Natural killer cell (primary cell): ENCODE measurements around the gene LETM1. TPM values are rescaled to one million over a fixed set of nuclear protein-coding genes. Genes with fewer than 3 reads are reported as not detected.

Experiments
- ATAC-seq, 3 donors: fragments of 150-1000 bp in 2 of 3; fragments of 200-7000 bp in 1 of 3; cut with Tn5 transposase; 1 replicate in 1 of 3; 2 replicates in 2 of 3; pipeline ENCODE4 v1.10.0; 2021; ENCODE audit warnings: mild to moderate bottlenecking in 2 of 3, moderate library complexity in 2 of 3
- DNase-seq, 2 donors: peaks; one replicate each; pipeline versions ENCODE4 v3.0.0 to v3.0.0-alpha.2; 2013 to 2021; ENCODE audit warnings: mixed read lengths in 1 of 2
- H3K27ac ChIP-seq: one replicate; pipeline ENCODE4 v1.5.1; 2013; ENCODE audit warnings: mild to moderate bottlenecking, low read length
- H3K27me3 ChIP-seq: one replicate; pipeline ENCODE4 v1.6.1; 2013; ENCODE audit warnings: low read length; ENCODE audit not compliant: control insufficient read depth, insufficient read depth
- H3K36me3 ChIP-seq: one replicate; pipeline ENCODE4 v1.6.1; 2013; ENCODE audit warnings: low read length; ENCODE audit not compliant: control insufficient read depth, insufficient read depth
- H3K4me1 ChIP-seq: one replicate; pipeline ENCODE4 v1.6.1; 2013; ENCODE audit warnings: low read length; ENCODE audit not compliant: control insufficient read depth, insufficient read depth
- H3K4me3 ChIP-seq: one replicate; pipeline ENCODE4 v1.5.1; 2013; ENCODE audit warnings: low read length
- H3K9me3 ChIP-seq: one replicate; pipeline ENCODE4 v1.6.1; 2013; ENCODE audit warnings: low read length; ENCODE audit not compliant: control insufficient read depth, insufficient read depth
- H3K27ac Mint-ChIP-seq, 2 donors: one replicate each; pipeline ENCODE4 v1.8.0; 2022; ENCODE audit warnings: mild to moderate bottlenecking in 2 of 2, mixed read lengths in 2 of 2, moderate library complexity in 1 of 2
- H3K27me3 Mint-ChIP-seq, 2 donors: one replicate each; pipeline ENCODE4 v1.8.0; 2022; ENCODE audit warnings: low read depth in 2 of 2, mixed read lengths in 2 of 2
- H3K36me3 Mint-ChIP-seq: one replicate; pipeline ENCODE4 v1.8.0; 2022; ENCODE audit warnings: mixed read lengths
- H3K4me1 Mint-ChIP-seq, 2 donors: one replicate each; pipeline ENCODE4 v1.8.0; 2022; ENCODE audit warnings: mixed read lengths in 2 of 2
- H3K4me3 Mint-ChIP-seq: one replicate; pipeline ENCODE4 v1.8.0; 2022; ENCODE audit warnings: mild to moderate bottlenecking, moderate library complexity, mixed read lengths
- H3K9me3 Mint-ChIP-seq, 2 donors: one replicate each; pipeline ENCODE4 v1.8.0; 2022; ENCODE audit warnings: mixed read lengths in 2 of 2
- WGBS: methylation state at CpG from one replicate; pipeline ENCODE4 v1.1.7; 2013; ENCODE audit warnings: missing lambda C conversion rate; ENCODE audit not compliant: insufficient coverage; 5-methylcytosine and 5-hydroxymethylcytosine counted together
- intact Hi-C: fragments of 100-400 bp; cut with micrococcal nuclease; formaldehyde crosslinking; loops from one replicate; pipeline ENCODE4 v1.14.2; 2022
- total RNA-seq, 4 donors: library from RNA; stranded (reverse); fragments of 120-200 nt in 1 of 4; gene quantifications; one replicate each; pipeline versions ENCODE4 v1.2.3 to v1.2.4, GENCODE V29; 2013 to 2022
- TF ChIP-seq, protein P1 (sequence below): fragments of 200-600 bp; IDR thresholded peaks from one replicate; pipeline ENCODE4 v1.8.0; 2022; ENCODE audit warnings: antibody characterized with exemption

The LETM1 gene
- total RNA-seq, 3 donors from 2014 or later (not counting 1 experiment from before 2014, with no cell fraction given): 40.4 to 56.5 (median 55.7) TPM

DNA sequence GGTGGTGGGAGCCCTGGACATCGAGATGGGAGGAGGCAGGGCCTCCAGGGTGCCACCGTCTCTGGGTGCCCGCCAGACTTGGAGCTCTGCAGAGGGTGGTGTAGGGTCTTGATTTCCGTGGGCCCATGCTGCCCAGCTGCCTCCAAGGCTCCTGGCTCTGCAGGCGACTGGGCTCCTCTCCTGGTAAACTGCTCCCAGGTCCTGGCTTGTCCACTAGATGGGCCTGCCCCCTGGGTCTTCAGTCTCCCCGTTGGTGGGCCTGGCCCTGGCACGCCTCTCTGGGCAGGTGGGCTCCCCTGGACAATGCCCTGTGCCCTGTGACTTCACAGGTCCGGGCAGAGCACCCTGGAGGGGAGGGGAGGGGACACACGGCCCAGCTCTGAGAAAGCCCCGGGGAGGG lies 55.2 kb downstream of the LETM1 start:
- Mint-ChIP-seq H3K4me3 (no peak overlapping the region), H3K27me3 (peaks cover 5 to 8% of the 10 kb centered on the region in 2 donors), H3K9me3 (no peaks in the 10 kb centered on the region), H3K27ac (no peak overlapping the region), H3K4me1 (no peaks in the 10 kb centered on the region), H3K36me3 (no peaks in the 10 kb centered on the region)
- TF ChIP-seq, protein P1, sequence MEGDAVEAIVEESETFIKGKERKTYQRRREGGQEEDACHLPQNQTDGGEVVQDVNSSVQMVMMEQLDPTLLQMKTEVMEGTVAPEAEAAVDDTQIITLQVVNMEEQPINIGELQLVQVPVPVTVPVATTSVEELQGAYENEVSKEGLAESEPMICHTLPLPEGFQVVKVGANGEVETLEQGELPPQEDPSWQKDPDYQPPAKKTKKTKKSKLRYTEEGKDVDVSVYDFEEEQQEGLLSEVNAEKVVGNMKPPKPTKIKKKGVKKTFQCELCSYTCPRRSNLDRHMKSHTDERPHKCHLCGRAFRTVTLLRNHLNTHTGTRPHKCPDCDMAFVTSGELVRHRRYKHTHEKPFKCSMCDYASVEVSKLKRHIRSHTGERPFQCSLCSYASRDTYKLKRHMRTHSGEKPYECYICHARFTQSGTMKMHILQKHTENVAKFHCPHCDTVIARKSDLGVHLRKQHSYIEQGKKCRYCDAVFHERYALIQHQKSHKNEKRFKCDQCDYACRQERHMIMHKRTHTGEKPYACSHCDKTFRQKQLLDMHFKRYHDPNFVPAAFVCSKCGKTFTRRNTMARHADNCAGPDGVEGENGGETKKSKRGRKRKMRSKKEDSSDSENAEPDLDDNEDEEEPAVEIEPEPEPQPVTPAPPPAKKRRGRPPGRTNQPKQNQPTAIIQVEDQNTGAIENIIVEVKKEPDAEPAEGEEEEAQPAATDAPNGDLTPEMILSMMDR: no peak
- Histone ChIP-seq H3K4me1 (no peaks in the 10 kb centered on the region), H3K9me3 (no peaks in the 10 kb centered on the region), H3K27ac (no peak overlapping the region), H3K36me3 (no peaks in the 10 kb centered on the region), H3K27me3 (peaks cover 14% of the 10 kb centered on the region), H3K4me3 (no peak overlapping the region)
- DNase-seq (no peak), ATAC-seq (no peak)
- intact Hi-C loops: no loop called here
- WGBS: 82% methylated on average over 10 of the region's 10 CpGs

DNA sequence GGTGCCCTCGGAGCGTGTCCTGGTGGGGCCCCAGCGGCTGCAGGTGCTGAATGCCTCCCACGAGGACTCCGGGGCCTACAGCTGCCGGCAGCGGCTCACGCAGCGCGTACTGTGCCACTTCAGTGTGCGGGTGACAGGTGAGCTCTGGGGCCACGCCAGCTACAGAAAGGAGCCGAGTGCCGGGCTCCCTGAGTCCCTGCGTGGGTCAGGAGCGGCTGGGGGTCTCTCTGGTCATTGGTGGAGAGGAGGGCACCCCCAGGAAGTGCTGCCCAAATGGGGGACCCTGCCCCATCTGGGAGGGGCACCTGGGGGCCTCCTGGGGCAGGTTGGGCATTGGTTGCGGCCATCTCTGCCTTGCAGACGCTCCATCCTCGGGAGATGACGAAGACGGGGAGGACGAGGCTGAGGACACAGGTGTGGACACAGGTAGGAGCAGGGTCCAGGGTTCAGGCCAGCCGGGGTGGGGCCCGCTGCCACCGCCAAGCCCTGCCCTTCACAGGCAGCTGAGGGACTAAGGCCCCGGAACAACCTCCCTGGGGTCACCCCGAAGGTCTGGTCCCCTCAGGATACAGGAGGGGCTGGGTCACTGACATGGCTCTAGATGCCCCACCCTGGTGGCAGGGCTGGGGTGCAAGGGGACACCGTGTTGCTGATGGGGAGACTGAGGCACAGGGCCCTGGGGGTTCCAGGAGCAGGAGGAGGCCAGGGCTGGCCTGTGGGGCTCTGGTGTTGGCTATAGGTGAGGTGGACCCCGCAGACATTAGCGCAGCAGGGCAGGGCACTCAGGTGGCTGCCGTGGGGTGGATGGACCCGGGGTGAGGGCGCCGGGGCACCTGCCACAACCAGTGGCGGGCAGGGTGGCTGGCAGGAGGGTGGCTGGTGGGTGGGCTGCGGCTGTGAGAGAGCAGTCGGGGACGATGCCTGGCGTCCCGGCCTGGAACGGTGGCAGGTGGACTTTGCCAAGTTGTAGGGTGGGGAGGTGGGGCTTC lies 56.3 kb downstream of the LETM1 start:
- Mint-ChIP-seq H3K27me3 (peaks cover 5 to 8% of the 10 kb centered on the region in 2 donors), H3K4me1 (no peaks in the 10 kb centered on the region), H3K9me3 (no peaks in the 10 kb centered on the region), H3K27ac (no peak overlapping the region), H3K4me3 (no peak overlapping the region), H3K36me3 (no peaks in the 10 kb centered on the region)
- Histone ChIP-seq H3K27me3 (peaks cover 19% of the 10 kb centered on the region), H3K4me3 (no peak overlapping the region), H3K4me1 (peaks cover 9% of the 10 kb centered on the region), H3K36me3 (no peaks in the 10 kb centered on the region), H3K9me3 (no peaks in the 10 kb centered on the region), H3K27ac (no peak overlapping the region)
- TF ChIP-seq, protein P1: no peak
- ATAC-seq (no peak), DNase-seq (no peak)
- intact Hi-C loops: no loop called here
- 87% methylated on average over 41 of the region's 41 CpGs for WGBS

DNA sequence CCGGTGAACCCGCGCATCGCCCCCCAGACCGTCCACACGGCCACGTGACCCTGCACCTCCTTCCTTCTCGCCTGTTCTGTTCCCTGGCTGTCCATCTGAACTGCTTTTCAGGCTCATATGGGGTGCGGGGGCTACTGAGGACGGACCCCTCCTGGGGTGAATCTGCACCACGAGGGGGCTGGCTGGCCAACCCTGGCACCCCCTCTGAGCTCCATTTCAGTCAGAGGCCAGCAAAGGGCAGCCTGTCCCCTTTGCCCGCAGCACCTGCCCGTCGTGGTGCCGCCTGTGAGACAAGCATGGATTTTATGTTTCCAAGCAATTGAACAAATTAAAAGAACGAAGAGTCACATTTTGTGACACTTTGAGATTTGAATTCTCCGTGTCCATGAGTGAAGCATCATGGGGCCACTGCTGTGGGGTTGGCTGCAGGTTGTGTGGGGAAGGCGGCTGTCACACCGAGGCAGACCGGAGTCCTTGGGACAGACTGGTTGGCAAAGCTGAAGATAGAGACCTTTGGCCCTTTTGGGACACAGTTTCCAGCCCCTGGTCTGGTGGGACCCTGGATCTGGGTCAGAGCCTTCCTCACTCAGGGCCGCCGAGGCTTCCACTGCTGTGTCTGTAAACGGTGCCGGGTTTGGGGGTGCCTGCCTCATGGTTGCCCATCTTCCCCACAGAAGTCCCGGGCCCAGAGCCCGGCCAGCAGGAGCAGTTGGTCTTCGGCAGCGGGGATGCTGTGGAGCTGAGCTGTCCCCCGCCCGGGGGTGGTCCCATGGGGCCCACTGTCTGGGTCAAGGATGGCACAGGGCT lies 57.2 kb downstream of the LETM1 start:
- Histone ChIP-seq H3K27ac (no peak overlapping the region), H3K27me3 (peaks cover 24% of the 10 kb centered on the region), H3K4me3 (no peak overlapping the region), H3K4me1 (peaks cover 15% of the 10 kb centered on the region), H3K36me3 (no peaks in the 10 kb centered on the region), H3K9me3 (no peaks in the 10 kb centered on the region)
- no peaks in the 10 kb centered on the region for H3K4me1 Mint-ChIP-seq
- intact Hi-C loops: no loop called here
- peaks cover 5 to 8% of the 10 kb centered on the region in 2 donors for H3K27me3 Mint-ChIP-seq
- H3K9me3 Mint-ChIP-seq: no peaks in the 10 kb centered on the region
- no peak overlapping the region for H3K4me3 Mint-ChIP-seq
- TF ChIP-seq, protein P1: no peak
- H3K36me3 Mint-ChIP-seq: no peaks in the 10 kb centered on the region
- DNase-seq (no peak), ATAC-seq (no peak)
- WGBS: 89% methylated on average over 30 of the region's 30 CpGs
- no peak overlapping the region for H3K27ac Mint-ChIP-seq
